KBM-7 (cell line): Measurements from ENCODE around the gene SCAMP4.
A peak's percentile ranks its signal among the peaks of the same experiment; 100 is the strongest.
"Not testable (repeated sequence)": the region's sequence is repeated elsewhere in the genome, so short reads cannot be mapped to it uniquely, and the experiment has no call there.

Source experiments
- DNase-seq: peaks from one replicate; pipeline ENCODE4 v3.0.0-alpha.2; 2015
- in situ Hi-C: fragments of 300-500 bp; cut with MboI; formaldehyde crosslinking; loops from 2 replicates; pipeline ENCODE4 v1.14.3; 2020; ENCODE audit warnings: low sequenced_read_pairs, low pct_unique_long_range_greater_than_20kb, mixed read lengths

Gene SCAMP4

GRCh38 chr19:1865172-1866010 lies 39.8 kb upstream of the SCAMP4 start:
- DNase-seq: no peak
- in situ Hi-C loops: no loop called here

DNA sequence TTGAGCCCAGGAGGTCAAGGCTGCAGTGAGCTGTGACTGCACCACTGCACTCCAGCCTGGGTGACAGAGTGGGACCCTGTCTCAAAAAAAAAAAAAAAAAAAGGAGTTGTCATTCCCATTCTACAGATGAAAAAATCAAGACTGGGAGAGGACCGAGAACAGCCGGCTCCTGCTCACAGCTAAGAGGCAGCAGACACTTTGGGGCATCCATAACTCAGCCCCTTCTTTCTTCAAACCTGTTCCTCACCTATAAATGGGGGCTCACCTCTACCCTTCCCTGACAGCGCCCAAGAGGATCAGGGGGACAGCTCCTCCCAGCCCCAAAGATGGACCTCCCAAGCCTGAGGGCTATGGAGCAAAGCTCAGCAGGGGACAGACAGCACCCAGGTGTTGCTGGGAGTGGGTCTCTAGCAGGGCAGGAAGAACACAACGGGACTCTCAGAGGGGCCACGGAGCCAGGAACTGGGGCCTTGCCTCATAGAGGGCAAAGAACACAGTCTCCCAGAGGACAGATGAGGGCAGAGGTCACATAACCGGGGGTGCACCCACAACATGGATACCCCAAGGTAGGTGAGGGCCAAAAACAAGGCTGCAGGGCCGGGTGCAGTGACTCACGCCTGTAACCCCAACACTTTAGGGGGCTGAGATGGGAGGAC lies 38.4 kb upstream of the SCAMP4 start:
- DNase-seq: no peak
- in situ Hi-C loops: no loop called here

DNA sequence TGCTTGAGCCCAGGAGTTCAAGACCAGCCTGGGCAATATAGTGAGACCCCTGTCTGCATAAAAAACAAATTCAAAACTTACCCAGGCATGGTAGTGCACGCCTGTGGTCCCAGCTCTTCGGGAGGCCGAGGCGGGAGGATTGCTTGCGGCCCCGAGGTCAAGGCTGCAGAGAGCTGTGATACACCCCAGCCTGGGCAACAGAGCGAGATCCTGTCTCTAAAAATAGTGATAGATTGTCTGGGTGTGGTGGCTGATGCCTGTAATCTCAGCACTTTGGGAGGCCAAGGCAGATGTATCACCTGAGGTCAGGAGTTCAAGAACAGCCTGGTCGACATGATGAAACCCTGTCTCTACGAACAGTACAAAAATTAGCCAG lies 37.9 kb upstream of the SCAMP4 start:
- in situ Hi-C loops: no loop called here
- DNase-seq: no peak

GRCh38 chr19:1868971-1869370 lies 36.2 kb upstream of the SCAMP4 start:
- in situ Hi-C loops: no loop called here
- no peak for DNase-seq

DNA sequence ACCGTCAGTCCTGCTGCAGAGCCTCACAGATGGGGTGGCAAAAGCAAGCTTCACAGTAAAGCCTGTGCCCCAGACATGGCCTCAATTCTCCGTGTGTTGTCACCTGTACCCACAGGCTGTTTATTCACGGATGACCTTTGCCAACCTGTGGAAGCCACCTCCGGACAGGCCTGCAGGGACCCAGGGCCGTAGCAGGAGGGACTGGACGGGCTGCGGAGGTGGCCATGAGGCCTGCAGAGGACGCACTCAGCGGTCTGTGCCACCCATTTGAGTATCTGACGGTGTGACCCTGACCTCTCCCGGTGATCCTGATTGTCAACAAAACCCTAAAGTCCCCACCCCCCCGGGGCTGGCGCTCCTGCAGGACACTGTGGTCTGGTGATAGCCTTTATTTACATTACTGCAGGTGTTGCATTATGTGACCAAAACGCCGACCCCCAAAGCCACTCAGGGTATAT lies 34.0 kb upstream of the SCAMP4 start:
- DNase-seq: no peak
- in situ Hi-C loops: no loop called here

- DNase-seq: no peak
These were observed 33.6 kb upstream of the SCAMP4 start for GRCh38 chr19:1871630-1872029.

DNA sequence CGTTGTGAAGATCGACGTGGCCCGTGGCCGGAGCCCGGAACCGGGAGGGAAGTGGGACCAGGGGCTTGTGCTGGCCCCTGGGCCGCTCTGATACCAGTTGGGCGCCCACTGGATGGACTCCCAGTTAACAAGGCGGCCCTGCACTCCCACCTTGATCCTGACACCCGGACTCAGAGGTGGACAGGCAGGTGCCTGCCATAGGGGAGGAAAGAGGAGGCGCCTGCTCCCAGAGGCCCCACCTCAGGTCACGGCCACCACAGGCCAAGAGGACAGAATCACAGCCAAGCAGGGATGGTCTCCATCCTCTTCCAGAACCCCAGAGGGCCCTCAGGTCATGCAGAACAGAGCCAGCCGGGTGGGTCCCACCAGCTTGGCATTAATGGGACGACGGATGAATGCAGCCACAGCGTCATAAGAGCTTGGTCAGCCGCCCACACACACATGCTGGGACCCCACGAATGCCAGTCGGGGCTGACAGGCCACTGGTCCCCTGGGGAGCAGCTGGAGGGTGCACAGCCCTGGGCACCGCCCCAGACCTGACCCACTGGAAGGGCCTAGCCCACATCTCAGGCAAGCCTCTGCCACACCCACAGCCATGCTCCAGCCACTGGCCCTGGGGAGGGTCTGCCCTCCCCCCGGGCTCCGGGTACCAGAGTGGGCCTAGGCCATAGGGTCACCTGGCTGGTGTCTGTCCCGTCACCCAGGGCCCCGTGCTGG lies 32.2 kb upstream of the SCAMP4 start:
- DNase-seq: no peak
- in situ Hi-C loops: no loop called here

More at GRCh38 chr19:1871630-1872029, 33.6 kb upstream of the SCAMP4 start:
- in situ Hi-C loops: no loop called here

GRCh38 chr19:1873524-1874473 lies 31.4 kb upstream of the SCAMP4 start:
- DNase-seq: peak; percentile 80
- in situ Hi-C loops: no loop called here

GRCh38 chr19:1874554-1875185 lies 30.5 kb upstream of the SCAMP4 start:
- peak; percentile 61 for DNase-seq

GRCh38 chr19:1875265-1875645 lies 29.9 kb upstream of the SCAMP4 start:
- in situ Hi-C loops: not testable (repeated sequence)
- peak; percentile 49 for DNase-seq

More at GRCh38 chr19:1874554-1875185, 30.5 kb upstream of the SCAMP4 start:
- in situ Hi-C loops: no loop called here

DNA sequence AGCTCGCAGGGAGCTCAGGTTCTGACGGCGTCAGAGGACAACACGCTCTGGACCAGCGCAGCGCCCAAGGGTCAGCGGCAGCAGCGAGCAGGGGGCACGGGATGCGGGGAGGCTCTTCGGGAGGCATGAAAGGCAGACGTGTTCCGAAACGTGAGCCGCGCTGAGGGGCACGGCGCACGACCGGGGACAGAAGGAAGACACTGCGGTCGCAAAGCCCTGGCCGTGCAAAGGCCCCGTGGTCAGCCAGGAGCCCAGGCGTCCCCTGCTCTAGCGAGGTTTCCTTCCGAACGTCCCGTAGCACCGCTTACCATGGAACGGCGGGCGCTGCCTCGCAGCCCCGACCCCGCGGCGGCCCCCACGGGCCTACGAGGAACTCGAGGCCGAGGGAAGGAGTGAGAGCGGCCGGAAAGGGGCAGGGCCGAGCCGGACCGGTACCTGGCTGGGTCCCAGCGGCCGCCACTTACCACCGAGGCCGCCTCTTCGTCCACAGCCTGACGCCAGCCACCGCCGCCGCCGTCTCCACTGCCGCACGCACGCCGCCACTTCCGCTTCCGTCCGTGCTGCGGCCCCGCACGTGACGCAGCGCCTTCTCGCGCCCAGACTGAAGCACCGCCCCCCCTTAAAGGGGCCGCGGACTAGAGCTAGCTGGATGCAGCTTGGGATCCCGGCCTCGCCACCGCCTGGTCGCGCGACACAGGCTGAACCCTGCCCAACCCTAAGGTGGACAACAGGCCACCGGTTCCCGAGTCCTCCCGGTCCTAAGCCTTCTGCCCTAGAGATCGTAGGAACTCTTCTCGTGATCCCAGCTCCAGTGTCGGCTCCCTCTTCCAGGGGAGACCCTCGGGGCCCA lies 29.3 kb upstream of the SCAMP4 start:
- in situ Hi-C loops: no loop called here
- peak; percentile 96 for DNase-seq

GRCh38 chr19:1876496-1877279 lies 28.5 kb upstream of the SCAMP4 start:
- in situ Hi-C loops, DNase-seq: not testable (repeated sequence)

GRCh38 chr19:1877280-1877660 lies 27.9 kb upstream of the SCAMP4 start:
- DNase-seq, in situ Hi-C loops: not testable (repeated sequence)

- DNase-seq, in situ Hi-C loops: not testable (repeated sequence)
These were observed 26.6 kb upstream of the SCAMP4 start for GRCh38 chr19:1878583-1878982.

DNA sequence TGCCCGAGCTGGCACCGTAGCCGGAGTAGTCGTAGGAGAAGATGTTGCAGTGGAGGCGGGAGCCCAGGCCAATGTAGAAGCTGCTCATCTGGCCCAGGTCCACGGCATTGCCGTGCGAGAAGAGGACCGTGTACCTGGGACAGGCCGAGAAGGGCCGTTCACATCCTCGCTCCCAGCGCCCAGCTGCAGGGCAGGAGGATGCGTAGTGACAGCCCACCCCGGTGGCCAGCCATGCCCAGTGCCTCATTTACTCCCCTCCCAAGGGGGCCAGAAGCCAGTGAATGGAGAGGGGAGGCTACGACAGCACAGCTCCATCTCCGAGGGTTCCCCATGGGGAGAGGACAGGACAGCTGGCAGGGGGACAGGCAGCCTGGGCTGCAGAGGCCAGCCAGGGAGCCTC lies 25.2 kb upstream of the SCAMP4 start:
- in situ Hi-C loops, DNase-seq: not testable (repeated sequence)

GRCh38 chr19:1880611-1881392 lies 24.4 kb upstream of the SCAMP4 start:
- in situ Hi-C loops: no loop called here
- no peak for DNase-seq
